ENCODE data around the gene FBP1.

- TF ChIP-seq, protein P1, sequence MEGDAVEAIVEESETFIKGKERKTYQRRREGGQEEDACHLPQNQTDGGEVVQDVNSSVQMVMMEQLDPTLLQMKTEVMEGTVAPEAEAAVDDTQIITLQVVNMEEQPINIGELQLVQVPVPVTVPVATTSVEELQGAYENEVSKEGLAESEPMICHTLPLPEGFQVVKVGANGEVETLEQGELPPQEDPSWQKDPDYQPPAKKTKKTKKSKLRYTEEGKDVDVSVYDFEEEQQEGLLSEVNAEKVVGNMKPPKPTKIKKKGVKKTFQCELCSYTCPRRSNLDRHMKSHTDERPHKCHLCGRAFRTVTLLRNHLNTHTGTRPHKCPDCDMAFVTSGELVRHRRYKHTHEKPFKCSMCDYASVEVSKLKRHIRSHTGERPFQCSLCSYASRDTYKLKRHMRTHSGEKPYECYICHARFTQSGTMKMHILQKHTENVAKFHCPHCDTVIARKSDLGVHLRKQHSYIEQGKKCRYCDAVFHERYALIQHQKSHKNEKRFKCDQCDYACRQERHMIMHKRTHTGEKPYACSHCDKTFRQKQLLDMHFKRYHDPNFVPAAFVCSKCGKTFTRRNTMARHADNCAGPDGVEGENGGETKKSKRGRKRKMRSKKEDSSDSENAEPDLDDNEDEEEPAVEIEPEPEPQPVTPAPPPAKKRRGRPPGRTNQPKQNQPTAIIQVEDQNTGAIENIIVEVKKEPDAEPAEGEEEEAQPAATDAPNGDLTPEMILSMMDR (IDR thresholded peaks at IDR 0.05): no peak
- no peak for TF ChIP-seq POLR2A (IDR thresholded peaks at IDR 0.05)
Observed at GRCh38 chr9:94607423-94607691, 32.0 kb downstream of the FBP1 start.

All from lower leg skin (tissue), 3 donors.